HG02840 (cell line): Measurements from ENCODE around the gene SKI.
"Not testable (repeated sequence)": the region's sequence is repeated elsewhere in the genome, so short reads cannot be mapped to it uniquely, and the experiment has no call there.

Source experiments
- ATAC-seq: cut with Tn5 transposase; IDR thresholded peaks from one replicate; pipeline ENCODE4 v1.9.1; 2021; ENCODE audit warnings: mild to moderate bottlenecking, moderate library complexity, moderate number of reproducible peaks; ENCODE audit not compliant: unreplicated experiment, low FRiP score

The SKI gene

GRCh38 chr1:2315674-2316450 is 87.7 kb downstream of the SKI start:
- no peak for ATAC-seq

GRCh38 chr1:2316451-2316961 is 88.4 kb downstream of the SKI start:
- ATAC-seq, result no peak

GRCh38 chr1:2317230-2318065 is 89.3 kb downstream of the SKI start:
- no peak for ATAC-seq

GRCh38 chr1:2318314-2319278 is 90.5 kb downstream of the SKI start:
- no peak for ATAC-seq

- ATAC-seq, result no peak
These were observed 91.2 kb downstream of the SKI start for GRCh38 chr1:2319291-2319690.

- no peak for ATAC-seq
These were observed 91.9 kb downstream of the SKI start for GRCh38 chr1:2320006-2320405.

- ATAC-seq, result no peak
These were observed 92.9 kb downstream of the SKI start for GRCh38 chr1:2320760-2321667.

- no peak for ATAC-seq
These were observed 94.0 kb downstream of the SKI start for GRCh38 chr1:2322065-2322571.

GRCh38 chr1:2322581-2323211 is 94.6 kb downstream of the SKI start:
- ATAC-seq, result no peak

- ATAC-seq, result no peak
These were observed 95.4 kb downstream of the SKI start for GRCh38 chr1:2323451-2323974.

- no peak for ATAC-seq
These were observed 96.6 kb downstream of the SKI start for GRCh38 chr1:2324553-2325366.

GRCh38 chr1:2326524-2326923 is 98.4 kb downstream of the SKI start:
- ATAC-seq, result no peak

- ATAC-seq, result not testable (repeated sequence)
These were observed 99.0 kb downstream of the SKI start for GRCh38 chr1:2327162-2327561.

GRCh38 chr1:2327841-2328240 is 99.7 kb downstream of the SKI start:
- ATAC-seq, result no peak

GRCh38 chr1:2328676-2329455 is 100.7 kb downstream of the SKI start:
- no peak for ATAC-seq

GRCh38 chr1:2330035-2330434 is 101.9 kb downstream of the SKI start:
- no peak for ATAC-seq
